H1 (cell line): ENCODE measurements around the gene CPPED1. TPM values are rescaled to one million over a fixed set of nuclear protein-coding genes. Genes with fewer than 3 reads are reported as not detected.

Experiments used
- CTCF ChIA-PET: fragments of 300-600 bp; sonication (Branson Sonifier 250); formaldehyde crosslinking; loops from one replicate; lab custom pipeline; 2021; ENCODE audit not compliant: partially characterized antibody; lab: Charles Lee
- POLR2A ChIA-PET: fragments of 300-600 bp; sonication (Branson Sonifier 250); formaldehyde crosslinking; loops from one replicate; lab custom pipeline; 2021; ENCODE audit warnings: inconsistent platforms; ENCODE audit not compliant: partially characterized antibody; lab: Charles Lee
- DNase-seq, 2 experiments: peaks; one replicate each; pipeline versions ENCODE4 v3.0.0 to v3.0.0-alpha.2; 2010 to 2022; ENCODE audit warnings: low spot score in 2 of 2, low read depth in 1 of 2, mixed read lengths in 1 of 2
- FAIRE-seq: peaks from 2 replicates; lab custom pipeline; 2011; peaks lifted over from hg19 to GRCh38; lab: Jason Lieb, UNC
- H2AFZ ChIP-seq: 2 replicates; pipeline ENCODE4 v1.8.1; 2012; ENCODE audit warnings: low read length, inconsistent platforms
- H2AK5ac ChIP-seq: 2 replicates; pipeline ENCODE4 v1.6.1; 2013; ENCODE audit warnings: low read depth, low read length
- H2BK120ac ChIP-seq: replicated peaks from 2 replicates; pipeline ENCODE3; 2013; ENCODE audit warnings: low read depth, low read length, inconsistent platforms
- H2BK12ac ChIP-seq: 2 replicates; pipeline ENCODE4 v1.6.1; 2013; ENCODE audit warnings: low read depth, low read length
- H2BK15ac ChIP-seq: 2 replicates; pipeline ENCODE4 v1.6.1; 2013; ENCODE audit warnings: low read length
- H2BK20ac ChIP-seq: 2 replicates; pipeline ENCODE4 v1.6.1; 2013; ENCODE audit warnings: low read length
- H2BK5ac ChIP-seq: 2 replicates; pipeline ENCODE4 v1.6.1; 2013; ENCODE audit warnings: low read depth, low read length
- H3K14ac ChIP-seq: 2 replicates; pipeline ENCODE4 v1.6.1; 2013; ENCODE audit warnings: inconsistent platforms; ENCODE audit not compliant: insufficient read length
- H3K18ac ChIP-seq: 2 replicates; pipeline ENCODE4 v1.6.1; 2013; ENCODE audit warnings: low read length; ENCODE audit errors: extremely low read depth
- H3K23ac ChIP-seq: 2 replicates; pipeline ENCODE4 v1.6.1; 2013; ENCODE audit warnings: inconsistent platforms; ENCODE audit not compliant: insufficient read length
- H3K23me2 ChIP-seq: 2 replicates; pipeline ENCODE4 v1.6.1; 2013; ENCODE audit warnings: low read depth, low read length
- H3K27ac ChIP-seq: 2 replicates; pipeline ENCODE4 v1.6.1; 2011; ENCODE audit warnings: low read depth, low read length, inconsistent platforms
- H3K27me3 ChIP-seq, 4 experiments: replicated peaks in 1 of 4; 1 replicate in 1 of 4; 2 replicates in 3 of 4; pipeline versions ENCODE4 v1.6.1 to v1.8.1; 2011 to 2013; ENCODE audit warnings: low read length in 3 of 4, mild to moderate bottlenecking in 3 of 4, inconsistent platforms in 2 of 4, mixed read lengths in 2 of 4, moderate library complexity in 1 of 4; ENCODE audit not compliant: control insufficient read depth in 3 of 4, insufficient read depth in 3 of 4; ENCODE audit errors: extremely low read depth in 1 of 4
- H3K36me3 ChIP-seq, 4 experiments: 2 replicates each; pipeline versions ENCODE4 v1.6.1 to v1.8.1; 2011 to 2013; ENCODE audit warnings: mild to moderate bottlenecking in 4 of 4, low read length in 3 of 4, moderate library complexity in 2 of 4, control low read depth in 1 of 4, inconsistent platforms in 1 of 4; ENCODE audit not compliant: insufficient read depth in 4 of 4, control insufficient read depth in 2 of 4
- H3K4ac ChIP-seq: replicated peaks from 2 replicates; pipeline ENCODE3; 2013; ENCODE audit warnings: low read length, low read depth, mixed read lengths, inconsistent platforms; ENCODE audit not compliant: insufficient read length
- H3K4me1 ChIP-seq, 4 experiments: replicated peaks in 1 of 4; 1 replicate in 1 of 4; 2 replicates in 3 of 4; pipeline versions ENCODE4 v1.6.1 to v1.8.1; 2011 to 2013; ENCODE audit warnings: low read length in 3 of 4, inconsistent platforms in 2 of 4, mixed read lengths in 1 of 4; ENCODE audit not compliant: insufficient read depth in 4 of 4, control insufficient read depth in 3 of 4
- H3K4me2 ChIP-seq, 2 experiments: 2 replicates each; pipeline versions ENCODE4 v1.6.1 to v1.8.1; 2011 to 2013; ENCODE audit warnings: low read depth in 2 of 2, low read length in 2 of 2, control low read depth in 1 of 2, inconsistent platforms in 1 of 2, mild to moderate bottlenecking in 1 of 2; ENCODE audit not compliant: insufficient read depth in 1 of 2
- H3K4me3 ChIP-seq, 4 experiments: fragments of 200-600, 300-600 bp in 1 of 4; sonication (generic), shearing (Covaris generic), sonication (Bioruptor Twin) in 1 of 4; 2 replicates each; pipeline versions ENCODE4 v1.5.1 to v1.8.1; 2011 to 2016; ENCODE audit warnings: low read length in 4 of 4, low read depth in 3 of 4, control low read depth in 2 of 4, inconsistent platforms in 2 of 4, mild to moderate bottlenecking in 2 of 4, mixed read lengths in 1 of 4, moderate library complexity in 1 of 4; ENCODE audit not compliant: insufficient read depth in 2 of 4; ENCODE audit errors: extremely low read depth in 1 of 4
- H3K56ac ChIP-seq: replicated peaks from 2 replicates; pipeline ENCODE3; 2013; ENCODE audit warnings: low read depth, mild to moderate bottlenecking, mixed read lengths, low read length, inconsistent platforms; ENCODE audit not compliant: insufficient read length
- H3K79me1 ChIP-seq: 2 replicates; pipeline ENCODE4 v1.6.1; 2013; ENCODE audit warnings: low read depth, low read length, control low read depth
- H3K79me2 ChIP-seq, 2 experiments: 2 replicates each; pipeline versions ENCODE4 v1.6.1 to v1.8.1; 2012 to 2013; ENCODE audit warnings: low read length in 2 of 2, mild to moderate bottlenecking in 2 of 2, inconsistent platforms in 1 of 2; ENCODE audit not compliant: insufficient read depth in 2 of 2, control insufficient read depth in 1 of 2
- H3K9ac ChIP-seq, 4 experiments: replicated peaks in 1 of 4; 1 replicate in 1 of 4; 2 replicates in 3 of 4; pipeline versions ENCODE4 v1.6.1 to v1.8.1; 2011 to 2013; ENCODE audit warnings: low read depth in 3 of 4, low read length in 3 of 4, control low read depth in 2 of 4, mild to moderate bottlenecking in 2 of 4, moderate library complexity in 2 of 4, inconsistent platforms in 1 of 4; ENCODE audit errors: extremely low read depth in 1 of 4
- H3K9me3 ChIP-seq, 2 experiments: 2 replicates each; pipeline versions ENCODE4 v1.6.1 to v1.8.1; 2012 to 2013; ENCODE audit warnings: mild to moderate bottlenecking in 2 of 2, moderate library complexity in 2 of 2, control low read depth in 1 of 2, inconsistent platforms in 1 of 2, low read depth in 1 of 2, low read length in 1 of 2, mixed read lengths in 1 of 2; ENCODE audit not compliant: insufficient read depth in 2 of 2
- H4K20me1 ChIP-seq, 2 experiments: replicated peaks in 1 of 2; 2 replicates each; pipeline versions ENCODE3 to v1.8.1; 2011 to 2013; ENCODE audit warnings: inconsistent platforms in 2 of 2, low read length in 2 of 2, mild to moderate bottlenecking in 1 of 2; ENCODE audit not compliant: insufficient read depth in 2 of 2, control insufficient read depth in 1 of 2
- H4K5ac ChIP-seq: 2 replicates; pipeline ENCODE4 v1.6.1; 2013; ENCODE audit warnings: low read length, low read depth, mixed read lengths, inconsistent platforms; ENCODE audit not compliant: insufficient read length
- H4K8ac ChIP-seq: 2 replicates; pipeline ENCODE4 v1.8.0; 2013; ENCODE audit warnings: mild to moderate bottlenecking, moderate library complexity, low read length, inconsistent platforms; ENCODE audit not compliant: insufficient read depth; ENCODE audit errors: extremely low read depth
- H4K91ac ChIP-seq: replicated peaks from 2 replicates; pipeline ENCODE3; 2013; ENCODE audit warnings: low read length, mixed read lengths, inconsistent platforms; ENCODE audit not compliant: insufficient read length
- ASH2L ChIP-seq: fragments of 200-600, 300-600 bp; sonication (generic); IDR thresholded peaks from one replicate; pipeline ENCODE4 v1.7.1; 2017; ENCODE audit warnings: low read length
- BRCA1 ChIP-seq: IDR thresholded peaks from 2 replicates; pipeline ENCODE4 v1.6.1; 2012; ENCODE audit warnings: low read depth, low read length, improper control_type of control experiment
- CHD1 ChIP-seq: IDR thresholded peaks from 2 replicates; pipeline ENCODE4 v1.6.1; 2012; ENCODE audit warnings: low read depth, low read length, improper control_type of control experiment
- CHD2 ChIP-seq: IDR thresholded peaks from 2 replicates; pipeline ENCODE4 v1.6.1; 2012; ENCODE audit warnings: low read length, improper control_type of control experiment
- EP300 ChIP-seq, 2 experiments: IDR thresholded peaks; 1 replicate in 1 of 2; 2 replicates in 1 of 2; pipeline ENCODE4 v1.6.1; 2011 to 2012; ENCODE audit warnings: low read depth in 2 of 2, low read length in 2 of 2, mild to moderate bottlenecking in 2 of 2, borderline replicate concordance in 1 of 2, inconsistent platforms in 1 of 2, moderate library complexity in 1 of 2
- FOSL1 ChIP-seq: IDR thresholded peaks from 2 replicates; pipeline ENCODE4 v1.6.1; 2011; ENCODE audit warnings: mild to moderate bottlenecking, low read depth, low read length, moderate library complexity; ENCODE audit not compliant: insufficient read depth
- KDM5A ChIP-seq: fragments of 200-600 bp; IDR thresholded peaks from 2 replicates; pipeline ENCODE4 v1.7.1; 2012; ENCODE audit warnings: mild to moderate bottlenecking, low read length, inconsistent platforms, mixed read lengths
- MAX ChIP-seq: IDR thresholded peaks from 2 replicates; pipeline ENCODE4 v1.6.1; 2012; ENCODE audit warnings: inconsistent platforms
- POLR2A ChIP-seq, 2 experiments: IDR thresholded peaks; 1 replicate in 1 of 2; 2 replicates in 1 of 2; pipeline ENCODE4 v1.6.1; 2011; ENCODE audit warnings: low read depth in 2 of 2, low read length in 2 of 2, mild to moderate bottlenecking in 2 of 2; ENCODE audit errors: control extremely low read depth in 1 of 2
- POLR2AphosphoS5 ChIP-seq: IDR thresholded peaks from 2 replicates; pipeline ENCODE4 v1.6.1; 2011; ENCODE audit warnings: low read depth, low read length
- RAD21 ChIP-seq, 2 experiments: IDR thresholded peaks in 1 of 2; conservative IDR thresholded peaks in 1 of 2; 2 replicates each; pipeline ENCODE4 v1.6.1; 2011; ENCODE audit warnings: low read depth in 2 of 2, low read length in 2 of 2, improper control_type of control experiment in 1 of 2, inconsistent platforms in 1 of 2, mild to moderate bottlenecking in 1 of 2, moderate library complexity in 1 of 2
- SIRT6 ChIP-seq: IDR thresholded peaks from one replicate; pipeline ENCODE4 v1.7.1; 2012; ENCODE audit warnings: low read length, inconsistent platforms
- SIX5 ChIP-seq: IDR thresholded peaks from 2 replicates; pipeline ENCODE4 v1.6.1; 2011; ENCODE audit warnings: mild to moderate bottlenecking, low read depth, low read length
- SP4 ChIP-seq: IDR thresholded peaks from 2 replicates; pipeline ENCODE4 v1.6.1; 2012; ENCODE audit warnings: low read length, inconsistent platforms
- TAF1 ChIP-seq: IDR thresholded peaks from 2 replicates; pipeline ENCODE4 v1.6.1; 2011; ENCODE audit warnings: mild to moderate bottlenecking, low read depth, low read length
- TCF12 ChIP-seq: IDR thresholded peaks from 2 replicates; pipeline ENCODE4 v1.6.1; 2011; ENCODE audit warnings: low read depth, mild to moderate bottlenecking, low read length
- WGBS, 2 experiments: shearing (Covaris generic) in 1 of 2; methylation state at CpG; one replicate each; pipeline versions ENCODE4 v1.1.6 to v1.1.7; 2013 to 2015; ENCODE audit warnings: low lambda C conversion rate in 2 of 2, mixed read lengths in 2 of 2, inconsistent platforms in 1 of 2, low coverage in 1 of 2, missing lambda C conversion rate in 1 of 2; ENCODE audit not compliant: insufficient replicate concordance in 2 of 2, insufficient coverage in 1 of 2, insufficient read length in 1 of 2; ENCODE audit errors: extremely low coverage in 1 of 2, missing lambda C conversion rate in 1 of 2; 5-methylcytosine and 5-hydroxymethylcytosine counted together
- polyA plus RNA-seq, 7 experiments: library from polyadenylated mRNA; depleted of rRNA in 3 of 7; stranded (reverse) in 5 of 7; unstranded in 2 of 7; fragments of >200 nt in 5 of 7; fragments of 200-250 nt in 2 of 7; gene quantifications; 1 replicate in 5 of 7; 2 replicates in 1 of 7; 4 replicates in 1 of 7; pipeline versions ENCODE4 v1.2.1 to v1.2.3, GENCODE V29; 2011 to 2013; ENCODE audit warnings: missing spikeins in 2 of 7, mixed read lengths in 2 of 7
- total RNA-seq: library from RNA; stranded (reverse); fragmentation: NEBNext Ultra II Directional; extraction: Animal tissue kit (Norgen Biotek cat#: 25700); gene quantifications from 2 replicates; pipeline ENCODE4 v1.2.1, GENCODE V29; 2021

CPPED1 gene
- total and polyA plus RNA-seq, 2 of the 8 experiments (the other 6 are each of a cell fraction or from before 2014, with no cell fraction given) = 3.5 to 11.2 TPM

GRCh38 chr16:12798846-12799245 is 4.8 kb downstream of the CPPED1 start:
- no peak overlapping the region for H2BK20ac ChIP-seq
- H3K18ac ChIP-seq = no peak overlapping the region
- peaks cover 0 to 3% (median 3%) of the 10 kb centered on the region in 4 experiments; a peak in 3 of 7 replicates for H3K4me1 ChIP-seq
- no peak overlapping the region for H2BK120ac ChIP-seq
- H4K8ac ChIP-seq = no peak overlapping the region
- DNase-seq (no peak), FAIRE-seq (no peak)
- H3K23ac ChIP-seq = no peak overlapping the region
- H4K91ac ChIP-seq = no peak overlapping the region
- no peaks in the 10 kb centered on the region for H3K79me2 ChIP-seq
- no peak overlapping the region for H3K56ac ChIP-seq
- H3K36me3 ChIP-seq = no peaks in the 10 kb centered on the region
- H3K27me3 ChIP-seq = no peaks in the 10 kb centered on the region
- no peak overlapping the region for H3K4me3 ChIP-seq
- no peak overlapping the region for H3K4me2 ChIP-seq
- 93% methylated on average over 5 of the region's 5 CpGs; no CpG with 5 or more reads in 1 of the 2 experiments for WGBS, 2 experiments
- no peak overlapping the region for H3K27ac ChIP-seq
- H3K23me2 ChIP-seq = peaks cover 5% of the 10 kb centered on the region
- no peak overlapping the region for H3K4ac ChIP-seq
- H2BK15ac ChIP-seq = no peak overlapping the region
- ChIA-PET CTCF (interaction anchor here (1.1 to 2.2 kb wide), 2 partner anchors 20 to 123 kb away, joined by 3 to 8 read pairs; no protein-coding TSS in a partner anchor), POLR2A (interaction anchor here (0.9 kb wide), 1 partner anchor 18 kb away, joined by 3 read pairs; no protein-coding TSS in a partner anchor)
- H2BK5ac ChIP-seq = no peak overlapping the region
- no peak overlapping the region for H2BK12ac ChIP-seq
- no peak overlapping the region for H3K9ac ChIP-seq
- no peak overlapping the region for H2AK5ac ChIP-seq
- H3K14ac ChIP-seq = no peak overlapping the region
- H4K20me1 ChIP-seq = no peaks in the 10 kb centered on the region
- no peak overlapping the region for H2AFZ ChIP-seq
- H4K5ac ChIP-seq = no peak overlapping the region
- no peaks in the 10 kb centered on the region for H3K9me3 ChIP-seq
- no peaks in the 10 kb centered on the region; the same call in 1 of the 2 replicates for H3K79me1 ChIP-seq
- TF ChIP-seq TCF12 (no peak), TAF1 (no peak), POLR2AphosphoS5 (no peak), MAX (no peak), BRCA1 (no peak), POLR2A (IDR thresholded peaks at IDR 0.05; ENCODE audit: control extremely low read depth in 1 of 2, low read depth in 2 of 2, low read length in 2 of 2) (no peak), SIRT6 (no peak), EP300 (IDR thresholded peaks at IDR 0.05; ENCODE audit: borderline replicate concordance in 1 of 2, low read depth in 2 of 2, low read length in 2 of 2) (no peak), CHD1 (no peak), SIX5 (no peak), CHD2 (no peak), RAD21 (IDR thresholded peaks at IDR 0.05 in 1 of 2, conservative IDR thresholded peaks at IDR 0.05 in 1 of 2; ENCODE audit: low read depth in 2 of 2, low read length in 2 of 2) (no peak), KDM5A (no peak), FOSL1 (no peak), ASH2L (no peak), SP4 (no peak)
